ENCODE data around the gene RYR3. TPM values are rescaled to one million over a fixed set of nuclear protein-coding genes. Genes with fewer than 3 reads are reported as not detected.
A peak's percentile ranks its signal among the peaks of the same experiment; 100 is the strongest.
"Not testable (repeated sequence)": the region's sequence is repeated elsewhere in the genome, so short reads cannot be mapped to it uniquely, and the experiment has no call there.

Gene RYR3
- total RNA-seq, 2 donors from 2014 or later, result 9.7 to 9.9 TPM

DNA sequence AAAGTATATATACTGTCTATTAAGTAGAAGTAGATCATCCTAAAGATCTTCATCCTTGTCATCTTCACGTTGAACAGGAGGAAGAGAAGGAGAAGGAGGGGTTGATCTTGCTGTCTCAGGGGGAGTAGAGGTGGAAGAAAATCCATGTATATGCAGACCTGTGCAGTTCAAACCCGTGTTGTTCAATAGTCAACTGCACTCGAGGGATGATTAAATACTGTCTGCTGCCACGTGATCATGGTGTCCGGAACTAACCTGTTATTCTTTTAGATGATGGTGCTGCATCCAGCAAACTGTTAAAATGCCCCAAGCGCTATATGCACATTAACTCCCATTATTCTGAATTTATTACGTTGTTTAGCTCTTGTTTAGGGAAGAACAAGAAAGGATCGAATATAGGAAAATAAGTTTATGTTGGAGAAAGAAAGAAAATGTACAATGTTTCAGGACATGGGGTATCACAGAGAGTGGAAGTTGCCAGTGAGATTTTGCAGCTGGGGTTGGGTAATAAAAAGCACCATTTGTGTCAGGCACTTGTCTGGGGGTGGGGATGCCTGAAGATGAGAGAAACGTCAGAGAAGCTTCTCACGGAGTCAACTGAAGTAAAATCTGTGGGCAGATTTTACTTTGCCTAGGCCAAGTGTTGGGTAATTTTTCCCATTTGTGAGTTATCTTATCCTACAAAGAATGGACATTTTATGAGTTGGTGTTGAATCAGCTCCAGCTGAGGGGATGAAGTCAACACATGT is 229.2 kb downstream of the RYR3 start:
- no peak for DNase-seq (ENCODE audit: low spot score)
- intact Hi-C loops (cut with DNase I), result no loop called here

DNA sequence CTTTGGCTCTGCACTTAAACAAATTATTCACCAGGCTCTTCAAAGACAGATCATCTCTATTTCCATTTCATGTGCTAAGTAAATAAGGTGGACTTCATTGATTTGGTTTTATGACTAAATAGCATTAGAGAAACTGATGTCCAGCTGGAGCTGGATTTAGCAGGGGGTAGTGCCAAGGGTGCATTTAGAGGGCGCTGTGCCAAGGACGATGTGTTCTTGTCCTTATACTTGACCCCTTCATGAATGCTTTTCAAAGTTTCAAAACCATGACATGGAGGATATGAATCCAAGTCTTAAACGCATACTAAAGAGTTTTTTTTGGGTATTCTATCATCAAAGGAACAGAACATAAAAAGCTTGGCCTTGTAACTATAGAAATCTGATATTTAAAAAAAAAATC is 233.2 kb downstream of the RYR3 start:
- no peak for DNase-seq (ENCODE audit: low spot score)

DNA sequence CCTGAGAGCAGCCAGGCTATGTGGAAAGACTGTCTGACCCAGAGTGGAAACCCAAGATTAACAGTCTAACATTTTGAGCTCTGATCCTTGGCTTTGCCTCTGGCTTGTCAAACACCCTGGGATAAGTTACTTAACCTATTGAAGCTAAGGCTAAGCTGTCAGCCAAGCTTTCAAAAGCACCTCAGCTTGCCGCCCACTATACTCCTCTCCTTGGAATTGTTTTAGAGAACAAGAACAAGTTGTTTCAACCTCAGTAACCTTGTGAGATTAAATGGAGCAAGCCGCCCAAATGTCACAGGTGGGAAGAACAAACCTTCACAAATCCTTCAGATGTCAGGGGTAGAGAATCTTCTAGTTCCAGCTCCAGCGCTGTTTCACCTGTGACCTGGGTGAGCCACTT is 235.1 kb downstream of the RYR3 start:
- DNase-seq (ENCODE audit: low spot score), result no peak
- intact Hi-C loops (cut with DNase I), result loop anchor here in 1 of 2 donors (5.0 kb wide), 1 partner anchor 546 kb away; no protein-coding TSS in a partner anchor

More for the DNA sequence above, 233.2 kb downstream of the RYR3 start:
- intact Hi-C loops (cut with DNase I), result no loop called here

DNA sequence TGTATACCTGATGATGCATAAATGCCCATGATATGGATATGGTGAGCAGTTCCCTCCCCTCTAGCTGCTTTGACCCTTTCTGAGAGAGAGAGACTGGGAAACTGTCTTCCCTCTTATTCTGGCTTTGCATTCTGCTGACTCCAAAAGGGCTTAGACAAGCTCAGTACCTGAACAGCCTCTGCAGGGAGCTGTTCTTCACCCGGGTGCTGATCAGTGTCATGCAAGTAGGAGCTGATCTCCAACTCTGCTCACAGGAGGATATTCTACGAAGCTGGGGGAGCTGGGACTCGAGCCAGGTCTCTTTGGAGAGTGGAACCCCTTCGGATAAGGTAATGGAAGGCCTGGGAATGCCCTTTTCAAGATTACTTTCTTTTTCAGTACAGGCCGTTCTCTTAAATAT is 237.1 kb downstream of the RYR3 start:
- DNase-seq (ENCODE audit: low spot score), result peak; percentile 82
- intact Hi-C loops (cut with DNase I), result loop anchor here in 1 of 2 donors (5.0 kb wide), 1 partner anchor 544 kb away; no protein-coding TSS in a partner anchor

DNA sequence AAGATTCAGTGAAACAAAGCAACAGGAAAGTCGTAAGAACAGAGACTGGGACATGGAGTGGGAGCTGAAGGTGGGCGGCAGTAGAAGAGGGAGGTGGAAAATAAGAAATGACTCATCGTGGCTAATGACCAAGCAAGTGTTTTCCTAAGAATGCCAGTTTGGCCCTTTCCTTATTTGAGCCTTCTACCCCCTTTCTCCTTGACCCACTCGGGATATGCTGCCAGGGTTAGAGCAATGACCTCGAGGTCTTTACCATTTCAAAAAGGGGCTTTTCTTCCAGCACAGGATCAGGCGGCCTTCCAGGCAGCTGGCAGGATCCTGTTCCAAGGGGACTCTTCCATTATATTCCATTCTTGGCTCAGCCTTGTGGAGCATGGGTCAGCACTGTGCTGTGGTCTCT is 241.1 kb downstream of the RYR3 start:
- intact Hi-C loops (cut with DNase I), result no loop called here
- no peak for DNase-seq (ENCODE audit: low spot score)

DNA sequence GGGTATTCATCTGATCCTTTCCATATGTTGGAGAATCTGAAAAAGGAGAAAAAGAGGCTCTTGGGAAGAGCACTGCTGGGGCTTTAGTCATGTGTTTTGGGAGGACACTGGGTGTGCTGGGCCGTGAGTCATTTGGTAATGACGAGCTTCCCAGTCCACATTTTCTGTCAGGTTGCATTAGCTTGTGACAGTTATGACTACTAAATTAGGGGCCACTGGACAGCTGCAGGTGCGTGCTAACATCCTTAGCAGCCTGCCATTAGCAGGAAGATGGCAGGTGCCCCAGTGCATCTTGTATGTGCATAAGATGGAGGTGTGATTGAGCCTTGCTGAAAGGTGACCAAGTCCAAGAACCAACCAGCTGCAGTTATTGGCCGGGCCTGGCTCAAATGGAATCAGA is 242.4 kb downstream of the RYR3 start:
- intact Hi-C loops (cut with DNase I), result no loop called here
- DNase-seq (ENCODE audit: low spot score), result no peak

DNA sequence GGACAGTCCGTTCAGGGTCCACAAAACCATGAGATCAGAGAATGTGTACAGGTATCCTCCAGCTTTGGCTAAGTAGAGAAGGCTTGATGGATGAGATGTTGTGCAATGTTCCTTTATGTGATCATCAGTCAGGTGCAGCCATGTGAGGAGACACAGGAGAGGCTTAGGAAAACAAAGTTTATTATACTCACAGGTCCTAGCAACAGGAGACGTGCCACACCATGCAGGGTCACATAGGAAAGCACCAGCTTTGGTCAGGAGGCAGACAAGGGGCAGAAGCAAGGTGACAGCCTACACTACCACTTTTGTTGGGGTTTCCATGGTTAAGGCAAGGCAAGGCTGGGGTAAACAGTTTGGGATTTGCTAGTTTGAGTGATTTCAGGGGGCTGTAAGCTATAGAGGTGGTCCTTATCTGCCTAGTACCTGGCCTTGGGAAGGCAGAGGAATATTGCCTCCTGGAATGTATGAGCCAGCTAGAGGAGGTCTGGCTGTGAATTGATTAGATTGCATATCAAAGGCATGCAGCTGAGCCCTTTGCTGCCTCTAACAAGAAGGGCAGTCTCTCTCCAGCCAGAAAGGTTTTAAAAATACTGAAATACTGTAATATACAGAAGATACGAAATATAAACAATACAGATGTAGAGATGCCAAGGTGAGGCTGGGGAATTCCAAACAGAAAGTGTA is 248.6 kb downstream of the RYR3 start:
- no peak for DNase-seq (ENCODE audit: low spot score)
- intact Hi-C loops (cut with DNase I), result no loop called here

DNA sequence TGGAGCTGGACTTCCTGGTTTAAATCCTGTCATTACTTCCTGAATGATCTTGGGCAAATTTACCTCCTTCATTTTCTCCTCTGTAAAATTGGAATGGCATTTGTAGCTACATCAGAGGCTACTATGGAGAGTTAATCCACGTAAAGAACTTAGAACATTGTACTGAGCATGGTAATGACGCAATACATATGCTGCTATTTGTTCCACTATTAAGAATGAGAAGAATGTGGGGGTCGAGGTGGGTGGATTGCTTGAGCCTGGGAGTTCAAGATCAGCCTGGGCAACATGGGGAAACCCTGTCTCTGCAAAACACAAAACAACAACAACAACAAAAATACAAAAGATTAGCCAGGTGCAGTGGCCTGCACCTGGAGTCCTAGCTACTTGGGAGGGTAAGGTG is 250.6 kb downstream of the RYR3 start:
- no peak for DNase-seq (ENCODE audit: low spot score)
- intact Hi-C loops (cut with DNase I), result no loop called here

DNA sequence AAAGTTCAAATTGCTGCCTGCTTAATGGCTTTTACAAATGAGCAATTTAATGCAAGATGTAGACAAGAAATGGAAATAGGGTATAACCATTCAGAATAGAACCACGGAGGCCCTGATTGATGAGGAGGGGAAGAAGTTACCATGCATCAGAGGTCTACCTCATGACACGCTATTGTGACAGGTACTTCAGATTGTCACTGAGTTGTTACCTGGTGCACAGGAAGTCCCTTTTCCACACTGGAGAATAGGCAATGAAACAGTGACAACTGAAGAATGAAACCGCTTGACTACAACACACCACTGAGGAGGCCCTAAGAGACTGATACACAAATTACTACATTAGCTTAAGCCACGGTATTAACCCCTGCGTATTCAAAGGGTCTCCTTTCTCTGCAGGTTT is 251.2 kb downstream of the RYR3 start:
- intact Hi-C loops (cut with DNase I), result no loop called here

DNA sequence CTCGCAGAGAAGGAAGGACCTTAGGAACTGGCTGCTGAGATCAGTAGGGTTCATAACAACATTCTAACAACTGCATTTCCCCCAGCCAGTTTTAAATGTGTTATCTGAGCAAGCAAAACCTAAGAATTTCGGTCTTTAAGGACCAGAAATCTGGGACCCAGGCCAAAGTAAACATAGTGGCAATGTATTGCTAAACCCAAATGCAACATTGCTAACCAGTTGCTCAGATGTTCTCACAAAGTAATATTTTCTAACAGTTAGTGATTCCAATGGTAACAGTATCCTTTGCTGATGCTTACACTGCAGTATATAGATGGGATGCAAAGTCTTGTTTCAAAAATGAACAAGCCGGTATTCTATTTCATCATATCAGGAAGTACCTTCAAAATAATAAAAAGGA is 254.3 kb downstream of the RYR3 start:
- no peak for DNase-seq (ENCODE audit: low spot score)
- intact Hi-C loops (cut with DNase I), result no loop called here

More for the DNA sequence above, 251.2 kb downstream of the RYR3 start:
- DNase-seq (ENCODE audit: low spot score), result no peak

DNA sequence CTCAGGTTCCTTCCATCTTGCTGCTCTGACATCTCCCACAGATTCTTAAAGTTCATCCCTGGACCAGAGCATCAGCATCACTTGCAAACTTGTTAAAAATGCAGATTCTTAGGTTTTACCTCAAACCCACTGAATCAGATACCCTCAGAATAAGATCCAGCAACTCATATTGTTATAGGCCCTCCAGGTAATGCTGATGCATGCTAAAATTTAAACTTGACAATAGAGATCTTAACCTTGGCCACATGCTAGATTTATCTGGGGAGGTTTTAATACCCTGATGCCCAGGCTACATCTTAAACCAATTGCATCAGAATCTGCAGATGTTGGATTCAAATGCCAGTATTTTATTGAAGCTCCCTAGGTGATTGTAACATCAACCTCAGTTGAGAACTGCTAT is 256.9 kb downstream of the RYR3 start:
- DNase-seq (ENCODE audit: low spot score), result no peak
- intact Hi-C loops (cut with DNase I), result no loop called here

DNA sequence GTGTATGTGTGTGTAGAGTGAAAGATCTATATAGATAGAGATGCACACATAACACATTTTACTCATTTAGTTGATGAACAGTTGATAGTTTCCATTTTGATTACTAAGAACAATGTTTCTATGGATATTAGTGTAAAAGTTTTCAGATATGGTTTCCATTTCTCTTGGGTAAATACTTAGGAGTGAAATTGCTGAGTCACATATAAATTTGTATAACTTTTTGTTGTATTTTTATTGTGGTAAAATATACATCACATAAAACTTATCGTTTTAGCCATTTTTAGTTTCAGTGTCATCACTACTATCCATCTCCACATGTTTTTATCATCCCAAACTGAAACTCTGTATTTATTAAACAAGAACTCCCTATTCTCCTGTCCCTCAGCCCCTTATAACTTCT is 258.3 kb downstream of the RYR3 start:
- no peak for DNase-seq (ENCODE audit: low spot score)
- intact Hi-C loops (cut with DNase I), result no loop called here

DNA sequence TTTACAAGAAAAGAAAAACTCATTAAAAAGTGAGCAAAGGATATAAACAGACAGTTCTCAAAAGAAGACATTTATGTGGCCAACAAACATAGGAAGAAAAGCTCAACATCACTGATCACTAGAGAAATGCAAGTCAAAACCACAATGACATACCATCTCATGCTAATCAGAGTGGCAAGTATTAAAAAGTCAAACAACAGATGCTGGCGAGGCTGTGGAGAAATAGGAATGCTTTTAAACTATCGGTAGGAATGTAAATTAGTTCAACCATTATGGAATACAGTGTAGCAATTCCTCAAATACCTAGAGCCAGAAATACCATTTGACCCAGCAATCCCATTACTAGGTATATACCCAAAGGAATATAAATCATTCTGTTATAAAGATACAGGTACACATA is 267.1 kb downstream of the RYR3 start:
- intact Hi-C loops (cut with DNase I); DNase-seq (ENCODE audit: low spot score): not testable (repeated sequence)

DNA sequence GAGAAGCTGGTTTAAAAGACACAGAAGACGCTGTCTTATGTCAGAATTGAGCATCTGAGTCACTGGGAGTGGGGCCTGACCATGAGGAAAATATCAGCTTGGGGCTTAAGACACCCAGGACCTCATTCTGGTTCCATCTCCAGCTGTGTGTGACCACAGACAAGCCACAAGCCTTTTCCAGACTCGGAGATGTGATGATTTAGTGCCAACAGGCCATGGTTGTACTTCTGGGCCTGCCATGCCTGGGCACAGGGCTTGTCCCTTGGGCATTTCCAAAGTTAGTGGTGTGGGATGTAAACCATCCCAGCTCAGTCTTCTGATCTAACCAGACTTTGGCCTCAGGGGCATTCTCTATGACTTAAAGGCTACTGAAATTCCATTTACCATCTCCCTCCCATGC is 269.8 kb downstream of the RYR3 start:
- no peak for DNase-seq (ENCODE audit: low spot score)
- intact Hi-C loops (cut with DNase I), result no loop called here

DNA sequence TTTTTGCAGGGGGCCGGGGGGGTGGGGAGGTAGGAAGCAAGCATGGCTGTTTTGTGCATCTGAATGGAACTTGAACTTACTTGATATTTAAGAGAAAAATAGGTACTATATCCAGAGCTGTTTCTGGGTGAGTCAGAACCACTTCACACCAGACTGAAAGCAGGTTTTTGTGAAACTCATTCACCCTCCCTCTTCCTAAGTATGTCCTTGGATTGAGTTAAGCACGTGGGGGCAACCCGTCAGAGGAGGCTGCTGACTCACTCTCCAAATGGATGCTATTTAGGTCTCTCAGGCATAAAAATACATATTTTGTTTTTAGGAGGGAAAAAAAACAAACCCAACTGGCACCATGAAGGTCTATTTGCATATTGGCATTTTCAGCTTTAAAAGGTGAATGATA is 270.3 kb downstream of the RYR3 start:
- intact Hi-C loops (cut with DNase I), result no loop called here

DNA sequence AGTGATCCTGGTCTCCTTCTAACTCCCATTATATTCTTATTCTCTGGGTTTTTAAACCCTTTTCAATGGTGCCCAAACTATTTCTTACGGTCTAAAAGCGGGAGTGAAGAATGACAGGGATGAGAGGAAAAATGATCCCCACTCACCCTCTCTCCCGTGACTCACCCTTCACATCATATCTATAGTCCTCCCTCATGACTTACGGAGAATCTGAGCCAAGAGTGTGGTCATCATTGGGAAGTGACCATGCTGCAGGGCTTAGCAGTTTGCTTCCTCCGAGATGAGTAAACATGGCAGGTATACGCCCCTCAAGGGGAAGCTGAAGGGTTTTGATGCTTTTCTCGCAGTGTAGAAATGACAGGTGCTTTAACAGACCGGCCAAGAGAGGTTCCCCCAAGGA is 274.0 kb downstream of the RYR3 start:
- intact Hi-C loops (cut with DNase I), result no loop called here
- no peak for DNase-seq (ENCODE audit: low spot score)

More for the DNA sequence above, 270.3 kb downstream of the RYR3 start:
- DNase-seq (ENCODE audit: low spot score), result no peak

DNA sequence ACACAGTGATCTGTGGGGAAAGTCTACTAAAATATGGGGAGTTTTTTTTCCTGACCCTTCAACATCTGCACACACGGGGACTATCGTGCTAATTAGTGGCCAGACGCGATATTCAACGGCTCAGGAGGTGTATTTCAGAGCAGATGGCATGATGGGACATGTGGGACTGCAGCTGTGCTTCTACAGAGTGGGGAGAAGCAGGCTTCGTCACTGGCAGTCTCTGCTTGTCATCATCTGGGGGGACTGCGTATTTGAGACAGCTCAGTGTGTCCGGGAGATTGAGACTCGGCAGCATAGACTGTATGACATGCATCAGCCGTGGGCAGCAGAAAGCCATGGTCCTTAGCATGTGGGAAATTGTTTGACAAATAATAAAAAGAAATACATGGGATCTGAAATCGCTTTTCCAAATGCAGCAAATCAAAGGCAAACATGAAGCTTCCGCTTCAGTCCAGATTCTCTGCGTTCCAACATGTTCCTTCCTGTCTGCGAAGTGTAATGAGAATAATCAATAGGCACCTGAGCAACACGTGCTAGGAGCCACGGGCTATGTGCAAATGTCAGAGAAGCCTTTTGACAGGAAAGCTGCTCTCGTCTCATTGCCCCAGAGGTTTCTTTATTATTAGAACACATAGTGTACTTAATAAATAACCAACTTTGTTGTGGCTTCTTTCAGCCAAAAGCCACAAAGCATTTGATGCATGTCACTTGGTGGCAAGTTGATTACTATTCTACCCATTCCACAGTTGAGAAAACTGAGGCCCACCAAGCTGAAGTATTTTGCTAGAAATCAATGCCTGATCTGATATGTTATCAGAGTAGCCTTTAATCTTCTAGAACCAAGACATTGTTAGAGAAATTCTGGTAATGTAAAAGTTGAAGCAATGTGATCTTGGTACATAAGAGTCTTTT is 276.3 kb downstream of the RYR3 start:
- intact Hi-C loops (cut with DNase I), result no loop called here

DNA sequence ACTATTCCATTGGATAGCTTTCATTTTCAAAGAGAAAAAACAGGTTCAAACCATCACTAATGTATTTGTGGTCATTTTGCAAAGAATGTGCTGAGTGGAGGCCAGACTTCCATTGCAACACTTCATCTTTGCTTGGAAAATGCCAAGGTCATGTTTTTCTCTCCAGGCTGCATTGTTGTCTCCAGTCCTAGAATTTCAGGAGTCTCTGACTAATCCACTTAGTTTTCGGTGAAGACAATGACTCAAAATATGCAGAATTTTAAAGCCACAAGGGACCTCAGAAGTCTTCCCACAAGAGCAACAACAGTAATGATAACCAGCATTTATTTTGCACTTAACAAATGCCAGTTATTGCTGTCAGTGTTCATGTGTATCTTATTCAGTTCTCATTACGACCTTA is 277.0 kb downstream of the RYR3 start:
- intact Hi-C loops (cut with DNase I), result no loop called here
- DNase-seq (ENCODE audit: low spot score), result no peak

More for the DNA sequence above, 276.3 kb downstream of the RYR3 start:
- no peak for DNase-seq (ENCODE audit: low spot score)

DNA sequence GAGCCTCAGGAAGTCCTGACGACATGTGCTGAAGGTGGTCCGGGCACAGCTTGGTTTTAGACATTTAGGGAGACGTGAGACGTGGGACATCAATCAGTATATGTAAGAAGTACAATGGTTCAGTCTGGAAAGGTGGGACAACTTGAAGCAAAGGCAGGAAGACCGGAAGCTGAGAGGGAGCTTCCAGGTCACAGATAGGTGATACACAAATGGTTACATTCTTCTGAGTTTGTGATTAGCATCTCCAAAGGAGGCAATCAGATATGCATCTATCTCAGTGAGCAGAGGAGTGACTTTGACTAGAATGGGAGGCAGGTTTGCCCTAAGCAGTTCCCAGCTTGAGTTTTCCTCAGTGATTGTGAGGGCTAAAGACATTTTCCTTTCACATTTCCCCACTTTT is 282.1 kb downstream of the RYR3 start:
- DNase-seq (ENCODE audit: low spot score), result no peak
- intact Hi-C loops (cut with DNase I), result no loop called here

DNA sequence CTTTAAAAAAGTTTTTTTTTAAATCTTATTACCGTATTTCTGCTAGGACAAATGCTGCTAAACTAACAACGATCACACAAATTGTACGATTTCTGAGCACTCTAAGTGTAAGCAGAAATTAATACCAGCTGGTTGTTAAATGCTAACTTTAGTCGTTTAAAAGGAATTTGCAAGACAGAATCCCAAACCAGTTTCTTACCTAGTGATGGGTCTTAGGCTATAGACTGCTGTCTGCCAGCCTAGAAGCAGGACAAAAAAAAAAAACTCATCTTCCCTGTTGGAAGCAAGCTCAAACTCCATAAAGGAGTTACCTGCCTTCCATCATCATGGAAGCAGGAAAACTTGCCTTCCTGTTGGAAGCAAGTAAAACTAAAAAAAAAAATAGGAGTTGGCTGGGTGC is 287.6 kb downstream of the RYR3 start:
- intact Hi-C loops (cut with DNase I); DNase-seq (ENCODE audit: low spot score): not testable (repeated sequence)

Measured in posterior vena cava (tissue), 2 donors.